Measurements from ENCODE around the gene CDK18.
A peak's percentile ranks its signal among the peaks of the same experiment; 100 is the strongest.

Gene CDK18

GRCh38 chr1:205492201-205492667 is 12.2 kb upstream of the CDK18 start:
- Histone ChIP-seq H2BK120ac (ENCODE audit: low read depth, low read length) (no peak overlapping the region), H3K4ac (ENCODE audit: low read depth in 1 of 2, low read length in 2 of 2) (no peak overlapping the region), H3K79me1 (replicated peaks; ENCODE audit: low read length, poor library complexity, severe bottlenecking) (no peaks in the 10 kb centered on the region), H3K9ac (ENCODE audit: low read length) (no peak overlapping the region), H2AFZ (ENCODE audit: low read depth, low read length) (no peak overlapping the region), H2BK12ac (ENCODE audit: low read length in 2 of 2) (no peak overlapping the region), H4K91ac (ENCODE audit: low read length) (no peak overlapping the region), H2BK5ac (ENCODE audit: low read depth, low read length, poor library complexity, severe bottlenecking) (no peak overlapping the region), H3K36me3 (ENCODE audit: control insufficient read depth in 1 of 2, insufficient read depth in 2 of 2, low read depth in 1 of 2, low read length in 2 of 2) (no peaks in the 10 kb centered on the region), H3K4me3 (ENCODE audit: insufficient read depth in 1 of 2, low read depth in 1 of 2, low read length in 2 of 2) (no peak overlapping the region), H3K14ac (ENCODE audit: low read length in 2 of 2) (no peak overlapping the region), H2BK15ac (ENCODE audit: low read depth, poor library complexity, severe bottlenecking) (no peak overlapping the region), H3K23ac (ENCODE audit: low read length in 2 of 2) (no peak overlapping the region), H3K27me3 (ENCODE audit: control insufficient read depth in 1 of 2, insufficient read depth in 1 of 2, low read length in 2 of 2) (peaks cover 70 to 75% of the 10 kb centered on the region in 2 experiments), H2AK5ac (ENCODE audit: low read length, severe bottlenecking) (no peak overlapping the region), H3K27ac (ENCODE audit: low read length, poor library complexity, severe bottlenecking) (no peak overlapping the region), H4K8ac (ENCODE audit: low read length) (no peak overlapping the region), H3K18ac (ENCODE audit: low read depth in 1 of 2, low read length in 2 of 2) (no peak overlapping the region), H3K4me1 (ENCODE audit: control insufficient read depth, insufficient read depth, low read depth, low read length) (peaks cover 21% of the 10 kb centered on the region), H3K4me2 (ENCODE audit: low read length, poor library complexity, severe bottlenecking) (no peak overlapping the region), H3K9me3 (ENCODE audit: control insufficient read depth, low read length) (no peaks in the 10 kb centered on the region)
- no peak for DNase-seq
- WGBS: 42% methylated on average over 2 of the region's 2 CpGs

DNA sequence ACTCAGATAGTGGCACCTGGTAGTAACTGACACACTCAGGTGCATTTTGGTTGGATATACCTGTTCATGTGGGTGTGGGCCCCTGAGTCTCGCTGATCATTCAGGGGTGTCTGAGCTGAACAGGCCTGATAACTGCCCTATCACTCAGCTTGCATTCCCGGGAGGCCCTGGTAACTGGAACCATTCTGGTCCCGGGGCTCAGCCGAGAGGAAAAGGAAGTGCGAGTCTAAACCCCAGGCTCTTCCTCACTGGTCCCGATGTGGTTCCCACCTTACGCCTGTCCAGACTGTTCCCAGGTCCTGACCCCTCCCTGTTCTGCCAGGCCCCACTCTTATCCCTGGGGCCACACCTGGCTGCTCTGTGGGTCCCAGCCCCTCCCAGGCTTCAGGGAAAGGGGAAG is 11.7 kb upstream of the CDK18 start:
- H3K4me3 ChIP-seq (ENCODE audit: insufficient read depth in 1 of 2, low read depth in 1 of 2, low read length in 2 of 2): peak overlapping the region in 1 of 2 experiments; percentile 44
- H3K14ac ChIP-seq (ENCODE audit: low read length in 2 of 2): no peak overlapping the region
- no peak overlapping the region for H2BK120ac ChIP-seq (ENCODE audit: low read depth, low read length)
- H3K4ac ChIP-seq (ENCODE audit: low read depth in 1 of 2, low read length in 2 of 2): no peak overlapping the region
- peak overlapping the region; percentile 65 for H3K9ac ChIP-seq (ENCODE audit: low read length)
- no peak overlapping the region for H3K23ac ChIP-seq (ENCODE audit: low read length in 2 of 2)
- no peak overlapping the region for H3K18ac ChIP-seq (ENCODE audit: low read depth in 1 of 2, low read length in 2 of 2)
- peaks cover 21% of the 10 kb centered on the region for H3K4me1 ChIP-seq (ENCODE audit: control insufficient read depth, insufficient read depth, low read depth, low read length)
- H4K91ac ChIP-seq (ENCODE audit: low read length): peak overlapping the region; percentile 74
- no peak overlapping the region for H2AK5ac ChIP-seq (ENCODE audit: low read length, severe bottlenecking)
- WGBS: 64% methylated on average over 5 of the region's 7 CpGs
- H4K8ac ChIP-seq (ENCODE audit: low read length): peak overlapping the region; percentile 40
- H2BK5ac ChIP-seq (ENCODE audit: low read depth, low read length, poor library complexity, severe bottlenecking): no peak overlapping the region
- H3K4me2 ChIP-seq (ENCODE audit: low read length, poor library complexity, severe bottlenecking): no peak overlapping the region
- H3K79me1 ChIP-seq (replicated peaks; ENCODE audit: low read length, poor library complexity, severe bottlenecking): no peaks in the 10 kb centered on the region
- no peak for DNase-seq
- H3K27ac ChIP-seq (ENCODE audit: low read length, poor library complexity, severe bottlenecking): no peak overlapping the region
- H2AFZ ChIP-seq (ENCODE audit: low read depth, low read length): no peak overlapping the region
- no peaks in the 10 kb centered on the region for H3K36me3 ChIP-seq (ENCODE audit: control insufficient read depth in 1 of 2, insufficient read depth in 2 of 2, low read depth in 1 of 2, low read length in 2 of 2)
- H3K27me3 ChIP-seq (ENCODE audit: control insufficient read depth in 1 of 2, insufficient read depth in 1 of 2, low read length in 2 of 2): peaks cover 73 to 81% of the 10 kb centered on the region in 2 experiments
- peak overlapping the region in 1 of 2 experiments; percentile 55 for H2BK12ac ChIP-seq (ENCODE audit: low read length in 2 of 2)
- peak overlapping the region; percentile 16 for H2BK15ac ChIP-seq (ENCODE audit: low read depth, poor library complexity, severe bottlenecking)
- H3K9me3 ChIP-seq (ENCODE audit: control insufficient read depth, low read length): no peaks in the 10 kb centered on the region

DNA sequence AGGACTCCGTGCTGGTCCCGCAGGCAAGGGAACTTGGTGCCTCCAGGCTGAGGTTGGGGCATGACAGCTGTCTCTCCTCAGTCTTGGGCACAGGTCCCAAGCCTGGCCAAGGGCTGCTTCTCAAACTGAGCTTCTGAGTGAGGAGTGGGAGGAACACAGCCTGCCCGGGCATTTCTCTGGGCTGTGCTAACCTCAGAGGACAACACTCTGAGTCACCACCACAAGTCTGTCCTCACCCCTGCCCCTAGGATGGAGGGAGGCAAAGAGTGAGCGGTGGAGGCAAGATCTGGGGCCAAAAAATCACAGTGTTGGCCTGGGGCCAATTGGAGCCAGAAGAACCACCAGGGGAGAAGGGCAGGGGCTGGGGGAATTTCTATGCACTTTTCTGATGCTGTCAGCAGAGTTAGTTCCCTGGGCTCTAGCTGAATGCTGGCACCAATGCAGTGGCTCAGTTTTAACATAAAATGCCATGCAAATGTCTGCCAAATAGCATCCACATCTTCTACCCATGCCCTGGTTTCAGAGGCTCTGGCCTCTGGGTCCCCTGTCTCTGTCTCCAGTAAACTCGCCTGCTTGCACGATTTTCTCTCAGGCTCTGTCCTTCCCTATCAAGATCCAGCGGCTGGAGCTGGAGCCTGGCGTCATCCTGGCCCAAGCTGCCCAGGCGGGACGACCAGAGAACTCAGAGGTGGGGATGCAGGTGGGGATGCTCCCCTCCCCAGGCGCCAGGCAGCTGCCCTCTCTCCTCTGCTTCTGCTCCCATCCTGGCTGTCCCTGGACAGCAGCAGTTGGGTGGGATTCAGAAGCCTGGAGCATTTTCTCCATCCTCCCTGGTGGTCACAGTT is 11.0 kb upstream of the CDK18 start:
- no peaks in the 10 kb centered on the region for H3K9me3 ChIP-seq (ENCODE audit: control insufficient read depth, low read length)
- H3K4me1 ChIP-seq (ENCODE audit: control insufficient read depth, insufficient read depth, low read depth, low read length): peaks cover 21% of the 10 kb centered on the region
- H3K79me1 ChIP-seq (replicated peaks; ENCODE audit: low read length, poor library complexity, severe bottlenecking): no peaks in the 10 kb centered on the region
- H4K91ac ChIP-seq (ENCODE audit: low read length): no peak overlapping the region
- H2BK5ac ChIP-seq (ENCODE audit: low read depth, low read length, poor library complexity, severe bottlenecking): no peak overlapping the region
- 69% methylated on average over 10 of the region's 11 CpGs for WGBS
- H3K27me3 ChIP-seq (ENCODE audit: control insufficient read depth in 1 of 2, insufficient read depth in 1 of 2, low read length in 2 of 2): peaks cover 71 to 81% of the 10 kb centered on the region in 2 experiments
- H3K23ac ChIP-seq (ENCODE audit: low read length in 2 of 2): no peak overlapping the region
- H3K4me2 ChIP-seq (ENCODE audit: low read length, poor library complexity, severe bottlenecking): no peak overlapping the region
- no peaks in the 10 kb centered on the region for H3K36me3 ChIP-seq (ENCODE audit: control insufficient read depth in 1 of 2, insufficient read depth in 2 of 2, low read depth in 1 of 2, low read length in 2 of 2)
- peak overlapping the region; percentile 65 for H3K9ac ChIP-seq (ENCODE audit: low read length)
- H3K27ac ChIP-seq (ENCODE audit: low read length, poor library complexity, severe bottlenecking): no peak overlapping the region
- no peak overlapping the region for H2AK5ac ChIP-seq (ENCODE audit: low read length, severe bottlenecking)
- no peak overlapping the region for H4K8ac ChIP-seq (ENCODE audit: low read length)
- H3K18ac ChIP-seq (ENCODE audit: low read depth in 1 of 2, low read length in 2 of 2): no peak overlapping the region
- H3K4me3 ChIP-seq (ENCODE audit: insufficient read depth in 1 of 2, low read depth in 1 of 2, low read length in 2 of 2): peak overlapping the region in 1 of 2 experiments; percentile 44
- H2BK15ac ChIP-seq (ENCODE audit: low read depth, poor library complexity, severe bottlenecking): peak overlapping the region; percentile 92
- no peak overlapping the region for H2BK12ac ChIP-seq (ENCODE audit: low read length in 2 of 2)
- H2BK120ac ChIP-seq (ENCODE audit: low read depth, low read length): no peak overlapping the region
- H2AFZ ChIP-seq (ENCODE audit: low read depth, low read length): no peak overlapping the region
- peak; percentile 70 for DNase-seq
- H3K14ac ChIP-seq (ENCODE audit: low read length in 2 of 2): no peak overlapping the region
- H3K4ac ChIP-seq (ENCODE audit: low read depth in 1 of 2, low read length in 2 of 2): no peak overlapping the region

GRCh38 chr1:205494115-205494514 is 10.4 kb upstream of the CDK18 start:
- DNase-seq: no peak
- WGBS: 86% methylated on average over 4 of the region's 4 CpGs
- H3K36me3 ChIP-seq (ENCODE audit: control insufficient read depth in 1 of 2, insufficient read depth in 2 of 2, low read depth in 1 of 2, low read length in 2 of 2): no peaks in the 10 kb centered on the region
- no peak overlapping the region for H2BK15ac ChIP-seq (ENCODE audit: low read depth, poor library complexity, severe bottlenecking)
- no peaks in the 10 kb centered on the region for H3K79me1 ChIP-seq (replicated peaks; ENCODE audit: low read length, poor library complexity, severe bottlenecking)
- H2AK5ac ChIP-seq (ENCODE audit: low read length, severe bottlenecking): no peak overlapping the region
- H3K4me3 ChIP-seq (ENCODE audit: insufficient read depth in 1 of 2, low read depth in 1 of 2, low read length in 2 of 2): no peak overlapping the region
- H3K4me2 ChIP-seq (ENCODE audit: low read length, poor library complexity, severe bottlenecking): no peak overlapping the region
- no peak overlapping the region for H2BK12ac ChIP-seq (ENCODE audit: low read length in 2 of 2)
- H3K4me1 ChIP-seq (ENCODE audit: control insufficient read depth, insufficient read depth, low read depth, low read length): peaks cover 21% of the 10 kb centered on the region
- H3K27ac ChIP-seq (ENCODE audit: low read length, poor library complexity, severe bottlenecking): no peak overlapping the region
- no peak overlapping the region for H3K4ac ChIP-seq (ENCODE audit: low read depth in 1 of 2, low read length in 2 of 2)
- no peak overlapping the region for H2BK120ac ChIP-seq (ENCODE audit: low read depth, low read length)
- H3K18ac ChIP-seq (ENCODE audit: low read depth in 1 of 2, low read length in 2 of 2): no peak overlapping the region
- no peak overlapping the region for H3K23ac ChIP-seq (ENCODE audit: low read length in 2 of 2)
- no peak overlapping the region for H4K8ac ChIP-seq (ENCODE audit: low read length)
- H4K91ac ChIP-seq (ENCODE audit: low read length): no peak overlapping the region
- no peak overlapping the region for H3K9ac ChIP-seq (ENCODE audit: low read length)
- H3K27me3 ChIP-seq (ENCODE audit: control insufficient read depth in 1 of 2, insufficient read depth in 1 of 2, low read length in 2 of 2): peaks cover 65 to 79% of the 10 kb centered on the region in 2 experiments
- H3K9me3 ChIP-seq (ENCODE audit: control insufficient read depth, low read length): no peaks in the 10 kb centered on the region
- H2BK5ac ChIP-seq (ENCODE audit: low read depth, low read length, poor library complexity, severe bottlenecking): no peak overlapping the region
- H2AFZ ChIP-seq (ENCODE audit: low read depth, low read length): no peak overlapping the region
- no peak overlapping the region for H3K14ac ChIP-seq (ENCODE audit: low read length in 2 of 2)
